ENCODE results near the gene PTPN3.
"Not testable (repeated sequence)": the region's sequence is repeated elsewhere in the genome, so short reads cannot be mapped to it uniquely, and the experiment has no call there.

The PTPN3 gene

GRCh38 chr9:109401169-109401989 lies 96.7 kb downstream of the PTPN3 start:
- peak; percentile 25 for DNase-seq (ENCODE audit: low spot score)

GRCh38 chr9:109399258-109399767 lies 98.8 kb downstream of the PTPN3 start:
- no peak for DNase-seq (ENCODE audit: low spot score)

GRCh38 chr9:109391176-109391575 lies 106.9 kb downstream of the PTPN3 start:
- peak; percentile 19 for DNase-seq (ENCODE audit: low spot score)

- DNase-seq (ENCODE audit: low spot score) = no peak
Measured at GRCh38 chr9:109387856-109388255, 110.3 kb downstream of the PTPN3 start.

- no peak for DNase-seq (ENCODE audit: low spot score)
Measured at GRCh38 chr9:109387206-109387605, 110.9 kb downstream of the PTPN3 start.

- no peak for DNase-seq (ENCODE audit: low spot score)
Measured at GRCh38 chr9:109385499-109385898, 112.6 kb downstream of the PTPN3 start.

GRCh38 chr9:109383947-109384346 lies 114.2 kb downstream of the PTPN3 start:
- DNase-seq (ENCODE audit: low spot score) = no peak

GRCh38 chr9:109383356-109383755 lies 114.8 kb downstream of the PTPN3 start:
- no peak for DNase-seq (ENCODE audit: low spot score)

GRCh38 chr9:109382585-109382984 lies 115.5 kb downstream of the PTPN3 start:
- no peak for DNase-seq (ENCODE audit: low spot score)

- DNase-seq (ENCODE audit: low spot score) = no peak
Measured at GRCh38 chr9:109382182-109382581, 115.9 kb downstream of the PTPN3 start.

- DNase-seq (ENCODE audit: low spot score) = no peak
Measured at GRCh38 chr9:109381011-109381729, 116.9 kb downstream of the PTPN3 start.

GRCh38 chr9:109379513-109379912 lies 118.6 kb downstream of the PTPN3 start:
- DNase-seq (ENCODE audit: low spot score) = no peak

- DNase-seq (ENCODE audit: low spot score) = peak; percentile 32
Measured at GRCh38 chr9:109378316-109378715, 119.8 kb downstream of the PTPN3 start.

- DNase-seq (ENCODE audit: low spot score) = no peak
Measured at GRCh38 chr9:109372246-109372645, 125.9 kb downstream of the PTPN3 start.

GRCh38 chr9:109371374-109371773 lies 126.7 kb downstream of the PTPN3 start:
- DNase-seq (ENCODE audit: low spot score) = no peak

- DNase-seq (ENCODE audit: low spot score) = no peak
Measured at GRCh38 chr9:109369285-109369684, 128.8 kb downstream of the PTPN3 start.

- no peak for DNase-seq (ENCODE audit: low spot score)
Measured at GRCh38 chr9:109360771-109361170, 137.3 kb downstream of the PTPN3 start.

- not testable (repeated sequence) for DNase-seq (ENCODE audit: low spot score)
Measured at GRCh38 chr9:109358968-109359603, 139.0 kb downstream of the PTPN3 start.

- DNase-seq (ENCODE audit: low spot score) = no peak
Measured at GRCh38 chr9:109355564-109356297, 142.4 kb downstream of the PTPN3 start.

- no peak for DNase-seq (ENCODE audit: low spot score)
Measured at GRCh38 chr9:109354190-109354589, 143.9 kb downstream of the PTPN3 start.

GRCh38 chr9:109351032-109351431 lies 147.1 kb downstream of the PTPN3 start:
- no peak for DNase-seq (ENCODE audit: low spot score)

- peak; percentile 82 for DNase-seq (ENCODE audit: low spot score)
Measured at GRCh38 chr9:109349421-109349846, 148.7 kb downstream of the PTPN3 start.

Data from pons (tissue), 1 donor.